Brain microvascular endothelial cell (primary cell): ENCODE data around the gene ZFPM1.

Experiments used
- DNase-seq: peaks from one replicate; pipeline ENCODE4 v3.0.0-alpha.2; 2020
- H3K27ac ChIP-seq: fragments of 250-450 bp; sonication (Bioruptor Pico); 2 replicates; pipeline ENCODE4 v1.5.1; 2020; ENCODE audit warnings: mild to moderate bottlenecking, moderate library complexity
- H3K27me3 ChIP-seq: fragments of 250-450 bp; sonication (Bioruptor Pico); replicated peaks from 2 replicates; pipeline ENCODE4 v1.5.1; 2020; ENCODE audit warnings: mild to moderate bottlenecking
- H3K36me3 ChIP-seq: fragments of 250-450 bp; sonication (Bioruptor Pico); replicated peaks from 2 replicates; pipeline ENCODE4 v1.5.1; 2020; ENCODE audit warnings: mild to moderate bottlenecking
- H3K4me3 ChIP-seq: 2 replicates; pipeline ENCODE4 v1.5.1; 2011; ENCODE audit warnings: low read depth, mild to moderate bottlenecking, control low read depth, low read length, moderate library complexity
- in situ Hi-C: cut with HindIII; loops from 2 replicates; pipeline ENCODE4 v1.10.0; 2017; ENCODE audit warnings: low sequenced_read_pairs, low pct_ligation_motif_present
- TF ChIP-seq, protein P1 (sequence below): IDR thresholded peaks from 2 replicates; pipeline ENCODE4 v1.5.1; 2011; ENCODE audit warnings: low read depth, mild to moderate bottlenecking, moderate library complexity, low read length, control low read depth, inconsistent platforms; ENCODE audit errors: missing control alignments

ZFPM1 gene

GRCh38 chr16:88441460-88441859 is 11.6 kb upstream of the ZFPM1 start:
- Histone ChIP-seq H3K27me3 (no peaks in the 10 kb centered on the region), H3K4me3 (no peak overlapping the region), H3K36me3 (peaks cover 4% of the 10 kb centered on the region), H3K27ac (no peak overlapping the region)
- no peak for DNase-seq
- in situ Hi-C loops: loop anchor here (25.0 kb wide), 1 partner anchor 96 kb away; no protein-coding TSS in a partner anchor
- TF ChIP-seq, protein P1, sequence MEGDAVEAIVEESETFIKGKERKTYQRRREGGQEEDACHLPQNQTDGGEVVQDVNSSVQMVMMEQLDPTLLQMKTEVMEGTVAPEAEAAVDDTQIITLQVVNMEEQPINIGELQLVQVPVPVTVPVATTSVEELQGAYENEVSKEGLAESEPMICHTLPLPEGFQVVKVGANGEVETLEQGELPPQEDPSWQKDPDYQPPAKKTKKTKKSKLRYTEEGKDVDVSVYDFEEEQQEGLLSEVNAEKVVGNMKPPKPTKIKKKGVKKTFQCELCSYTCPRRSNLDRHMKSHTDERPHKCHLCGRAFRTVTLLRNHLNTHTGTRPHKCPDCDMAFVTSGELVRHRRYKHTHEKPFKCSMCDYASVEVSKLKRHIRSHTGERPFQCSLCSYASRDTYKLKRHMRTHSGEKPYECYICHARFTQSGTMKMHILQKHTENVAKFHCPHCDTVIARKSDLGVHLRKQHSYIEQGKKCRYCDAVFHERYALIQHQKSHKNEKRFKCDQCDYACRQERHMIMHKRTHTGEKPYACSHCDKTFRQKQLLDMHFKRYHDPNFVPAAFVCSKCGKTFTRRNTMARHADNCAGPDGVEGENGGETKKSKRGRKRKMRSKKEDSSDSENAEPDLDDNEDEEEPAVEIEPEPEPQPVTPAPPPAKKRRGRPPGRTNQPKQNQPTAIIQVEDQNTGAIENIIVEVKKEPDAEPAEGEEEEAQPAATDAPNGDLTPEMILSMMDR: no peak

- TF ChIP-seq, protein P1: peak; percentile 18
- H3K4me3 ChIP-seq: no peak overlapping the region
- no peak for DNase-seq
- no peaks in the 10 kb centered on the region for H3K36me3 ChIP-seq
- H3K27ac ChIP-seq: no peak overlapping the region
- H3K27me3 ChIP-seq: no peaks in the 10 kb centered on the region
- in situ Hi-C loops: loop anchor here (25.0 kb wide), 1 partner anchor 95 kb away; no protein-coding TSS in a partner anchor
Observed at GRCh38 chr16:88442383-88442726, 10.7 kb upstream of the ZFPM1 start.

DNA sequence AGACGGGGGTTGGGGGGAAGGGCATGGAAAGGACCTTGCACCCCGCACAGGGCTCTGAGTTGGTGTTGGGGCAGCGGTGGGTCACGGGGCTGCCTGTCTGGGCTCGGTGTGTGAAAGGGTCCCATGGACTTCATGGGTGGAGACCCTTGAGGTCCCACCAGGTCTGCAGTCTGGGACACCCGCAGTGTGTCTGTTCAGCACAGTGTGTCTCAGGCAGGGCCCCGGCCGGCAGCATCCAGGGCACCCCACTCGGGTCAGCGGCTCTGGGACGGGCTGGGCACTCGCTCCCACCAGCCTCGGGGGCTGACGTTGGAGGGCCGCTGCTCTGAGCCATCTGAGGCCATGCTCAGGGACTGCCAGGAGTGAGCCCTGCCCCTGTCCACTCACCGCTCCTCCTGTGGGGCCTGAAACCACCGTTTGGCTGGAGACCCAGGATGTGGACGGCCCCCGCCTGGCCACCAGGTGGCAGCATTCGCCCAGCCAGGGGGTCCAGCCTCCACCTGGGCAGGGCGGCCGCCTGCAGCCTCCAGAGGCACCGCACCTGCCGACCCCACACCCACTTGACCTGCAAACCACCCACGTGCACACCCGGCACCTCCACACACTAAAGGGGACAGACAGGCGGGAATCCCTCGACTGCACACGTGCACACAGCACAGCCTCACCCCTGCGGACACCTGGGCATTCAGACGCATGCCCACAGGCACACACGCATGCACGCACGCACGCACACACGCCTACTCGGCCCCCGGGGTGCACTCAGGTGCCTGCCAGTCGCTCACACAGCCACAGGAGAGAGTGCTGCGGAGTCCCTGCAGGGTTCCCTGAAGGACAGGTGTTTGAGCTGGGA is 10.1 kb upstream of the ZFPM1 start:
- in situ Hi-C loops: loop anchor here (25.0 kb wide), 1 partner anchor 94 kb away; no protein-coding TSS in a partner anchor
- H3K27me3 ChIP-seq: no peaks in the 10 kb centered on the region
- no peak overlapping the region for H3K27ac ChIP-seq
- TF ChIP-seq, protein P1: peak; percentile 91
- H3K36me3 ChIP-seq: no peaks in the 10 kb centered on the region
- no peak overlapping the region for H3K4me3 ChIP-seq
- peak; percentile 27 for DNase-seq

GRCh38 chr16:88444826-88445582 is 8.1 kb upstream of the ZFPM1 start:
- TF ChIP-seq, protein P1: no peak
- in situ Hi-C loops: loop anchor here (25.0 kb wide), 1 partner anchor 92 kb away; no protein-coding TSS in a partner anchor

DNA sequence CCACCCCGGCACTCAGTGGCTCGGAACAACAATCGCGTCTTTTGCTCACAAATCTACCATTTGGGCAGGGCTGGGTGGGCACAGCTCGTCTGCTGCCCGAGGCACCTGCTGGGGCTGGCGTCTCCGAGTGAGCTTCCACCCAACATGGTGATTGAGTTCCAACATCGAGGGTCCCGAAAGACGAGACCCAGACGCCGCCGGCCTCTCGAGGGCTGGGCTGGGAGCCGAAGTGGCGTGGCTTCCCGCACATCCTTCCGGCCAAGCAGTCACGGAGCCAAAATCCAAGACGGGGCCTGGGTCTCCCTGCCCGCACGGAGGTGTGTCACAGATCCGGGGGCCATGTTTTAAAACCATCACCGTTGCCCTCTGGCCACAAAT is 7.5 kb upstream of the ZFPM1 start:
- H3K27ac ChIP-seq: no peak overlapping the region
- no peak for DNase-seq
- no peaks in the 10 kb centered on the region for H3K27me3 ChIP-seq
- in situ Hi-C loops: loop anchor here (25.0 kb wide), 1 partner anchor 92 kb away; no protein-coding TSS in a partner anchor
- H3K36me3 ChIP-seq: no peaks in the 10 kb centered on the region
- no peak overlapping the region for H3K4me3 ChIP-seq
- TF ChIP-seq, protein P1: no peak

More at GRCh38 chr16:88444826-88445582, 8.1 kb upstream of the ZFPM1 start:
- H3K27ac ChIP-seq: no peak overlapping the region
- H3K4me3 ChIP-seq: no peak overlapping the region
- no peak for DNase-seq
- H3K36me3 ChIP-seq: no peaks in the 10 kb centered on the region
- no peaks in the 10 kb centered on the region for H3K27me3 ChIP-seq
